ENCODE data around the gene IPCEF1. TPM values are rescaled to one million over a fixed set of nuclear protein-coding genes. Genes with fewer than 3 reads are reported as not detected.
A peak's percentile ranks its signal among the peaks of the same experiment; 100 is the strongest.

IPCEF1 gene
- total RNA-seq, 1 experiment from 2014 or later: not detected

DNA sequence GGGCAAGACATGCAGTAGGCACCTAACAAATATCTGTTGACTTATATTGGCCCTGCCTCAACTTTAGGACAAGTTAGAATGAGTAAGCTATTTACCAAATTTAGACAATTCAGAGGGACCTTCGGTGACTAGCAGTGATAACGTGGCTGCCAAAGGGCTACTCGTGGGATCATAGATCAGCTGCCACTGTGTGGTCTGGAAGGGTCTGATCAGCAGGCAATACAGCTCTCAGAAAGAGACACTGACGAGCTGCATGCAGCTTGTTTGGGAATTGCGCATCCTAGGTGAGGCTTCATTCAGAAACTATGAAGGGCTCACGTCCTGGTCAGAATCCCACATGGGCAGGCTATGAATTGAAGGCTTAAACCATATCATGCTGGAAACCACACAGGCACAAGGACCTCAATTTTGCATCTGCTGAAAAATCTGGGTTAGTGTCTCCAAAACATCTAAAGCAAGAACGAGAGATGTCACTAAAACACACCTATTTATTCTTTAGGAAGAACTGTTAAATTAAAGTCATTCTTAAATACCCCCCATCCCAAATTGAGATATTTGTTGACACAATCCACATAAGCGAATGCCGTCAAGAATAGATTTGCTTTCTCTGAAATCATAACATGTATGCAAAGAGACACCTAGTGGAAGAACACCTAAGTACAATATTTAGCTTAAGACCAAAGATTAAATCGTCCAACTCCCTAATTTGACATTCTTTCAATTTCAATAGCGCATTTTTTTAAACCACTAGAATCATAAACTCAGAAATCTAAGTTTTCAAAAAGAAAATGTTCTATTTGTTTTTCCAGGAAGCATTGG, 79.6 kb downstream of the IPCEF1 start:
- TF ChIP-seq, protein P1, sequence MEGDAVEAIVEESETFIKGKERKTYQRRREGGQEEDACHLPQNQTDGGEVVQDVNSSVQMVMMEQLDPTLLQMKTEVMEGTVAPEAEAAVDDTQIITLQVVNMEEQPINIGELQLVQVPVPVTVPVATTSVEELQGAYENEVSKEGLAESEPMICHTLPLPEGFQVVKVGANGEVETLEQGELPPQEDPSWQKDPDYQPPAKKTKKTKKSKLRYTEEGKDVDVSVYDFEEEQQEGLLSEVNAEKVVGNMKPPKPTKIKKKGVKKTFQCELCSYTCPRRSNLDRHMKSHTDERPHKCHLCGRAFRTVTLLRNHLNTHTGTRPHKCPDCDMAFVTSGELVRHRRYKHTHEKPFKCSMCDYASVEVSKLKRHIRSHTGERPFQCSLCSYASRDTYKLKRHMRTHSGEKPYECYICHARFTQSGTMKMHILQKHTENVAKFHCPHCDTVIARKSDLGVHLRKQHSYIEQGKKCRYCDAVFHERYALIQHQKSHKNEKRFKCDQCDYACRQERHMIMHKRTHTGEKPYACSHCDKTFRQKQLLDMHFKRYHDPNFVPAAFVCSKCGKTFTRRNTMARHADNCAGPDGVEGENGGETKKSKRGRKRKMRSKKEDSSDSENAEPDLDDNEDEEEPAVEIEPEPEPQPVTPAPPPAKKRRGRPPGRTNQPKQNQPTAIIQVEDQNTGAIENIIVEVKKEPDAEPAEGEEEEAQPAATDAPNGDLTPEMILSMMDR (IDR thresholded peaks at IDR 0.05; ENCODE audit: unreplicated experiment): peak; percentile 40
- Mint-ChIP-seq H3K4me1 (ENCODE audit: insufficient read depth, unreplicated experiment) (peaks cover 6% of the 10 kb centered on the region), H3K36me3 (ENCODE audit: insufficient read depth, unreplicated experiment) (no peaks in the 10 kb centered on the region), H3K27me3 (ENCODE audit: insufficient read depth, unreplicated experiment) (no peaks in the 10 kb centered on the region), H3K4me3 (ENCODE audit: unreplicated experiment) (peak overlapping the region; percentile 44), H3K27ac (ENCODE audit: low read depth, unreplicated experiment) (no peak overlapping the region), H3K9me3 (ENCODE audit: unreplicated experiment) (no peaks in the 10 kb centered on the region)
- ChIA-PET POLR2A (interaction anchor here (0.7 to 2.1 kb wide), 3 partner anchors 119 to 124 kb away, joined by 3 to 8 read pairs (median 6); no protein-coding TSS in a partner anchor), CTCF (interaction anchor here (0.6 to 8.4 kb wide), 21 partner anchors 8 to 293 kb away, joined by 3 to 160 read pairs (median 4); no protein-coding TSS in a partner anchor)
- BruUV-seq (replicated peaks): no TSS peak
- intact Hi-C loops (cut with micrococcal nuclease): loop anchor here (1.0 to 10.0 kb wide), 4 partner anchors 123 to 1045 kb away; no protein-coding TSS in a partner anchor
- peak; percentile 56 for DNase-seq (ENCODE audit: unreplicated experiment)

DNA sequence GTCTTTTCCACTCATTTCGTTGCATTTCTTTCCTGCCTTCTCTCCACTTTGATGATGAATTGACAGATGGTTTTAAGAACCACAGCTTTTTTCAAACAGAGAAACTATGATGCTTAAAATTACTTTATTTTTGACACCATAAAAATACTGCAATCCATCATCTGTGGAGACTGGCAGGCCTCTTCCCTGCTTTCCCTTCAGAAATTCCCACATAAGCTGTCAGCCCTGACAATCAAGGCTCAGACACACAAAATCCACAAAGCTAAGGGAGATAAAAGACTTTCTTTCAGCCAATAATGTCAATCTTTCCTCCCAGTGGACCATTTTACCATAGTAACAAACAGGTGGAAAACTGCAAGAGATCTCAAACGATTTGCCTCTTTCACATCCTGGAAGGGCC, 82.4 kb downstream of the IPCEF1 start:
- Mint-ChIP-seq H3K9me3 (ENCODE audit: unreplicated experiment) (no peaks in the 10 kb centered on the region), H3K36me3 (ENCODE audit: insufficient read depth, unreplicated experiment) (no peaks in the 10 kb centered on the region), H3K27me3 (ENCODE audit: insufficient read depth, unreplicated experiment) (no peaks in the 10 kb centered on the region), H3K4me1 (ENCODE audit: insufficient read depth, unreplicated experiment) (peaks cover 6% of the 10 kb centered on the region), H3K27ac (ENCODE audit: low read depth, unreplicated experiment) (no peak overlapping the region), H3K4me3 (ENCODE audit: unreplicated experiment) (no peak overlapping the region)
- no TSS peak for BruUV-seq (replicated peaks)
- ChIA-PET POLR2A (no interaction called here), CTCF (interaction anchor here (0.7 to 8.4 kb wide), 7 partner anchors 19 to 218 kb away, joined by 3 to 160 read pairs (median 6); no protein-coding TSS in a partner anchor)
- no peak for DNase-seq (ENCODE audit: unreplicated experiment)
- TF ChIP-seq, protein P1 (IDR thresholded peaks at IDR 0.05; ENCODE audit: unreplicated experiment): no peak
- intact Hi-C loops (cut with micrococcal nuclease): loop anchor here (10.0 kb wide), 1 partner anchor 401 kb away; no protein-coding TSS in a partner anchor

DNA sequence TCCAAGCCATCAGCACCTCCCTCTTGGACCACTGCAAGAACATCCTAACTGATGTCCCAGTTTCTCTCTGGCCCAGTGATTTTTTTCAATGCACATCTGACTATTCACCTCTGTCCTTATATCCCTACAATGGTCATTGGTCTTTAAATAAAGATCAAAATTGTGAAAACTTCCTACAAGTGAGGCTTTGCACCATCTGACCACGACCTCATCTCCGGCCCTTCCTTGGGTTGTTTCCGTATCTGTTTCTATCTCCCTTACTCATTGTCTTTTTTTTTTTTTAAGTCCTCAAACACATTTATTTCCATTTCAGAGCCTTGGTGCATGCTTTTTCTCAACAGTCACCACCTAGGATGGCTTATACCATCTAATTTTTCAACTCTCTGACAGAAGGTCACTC, 88.1 kb downstream of the IPCEF1 start:
- no TSS peak for BruUV-seq (replicated peaks)
- POLR2A ChIA-PET: no interaction called here
- H3K27ac Mint-ChIP-seq (ENCODE audit: low read depth, unreplicated experiment): no peak overlapping the region

More for the DNA sequence above, 88.1 kb downstream of the IPCEF1 start:
- no peak for DNase-seq (ENCODE audit: unreplicated experiment)
- H3K36me3 Mint-ChIP-seq (ENCODE audit: insufficient read depth, unreplicated experiment): no peaks in the 10 kb centered on the region
- no peaks in the 10 kb centered on the region for H3K27me3 Mint-ChIP-seq (ENCODE audit: insufficient read depth, unreplicated experiment)
- H3K9me3 Mint-ChIP-seq (ENCODE audit: unreplicated experiment): no peaks in the 10 kb centered on the region
- CTCF ChIA-PET: interaction anchor here (0.7 to 2.7 kb wide), 2 partner anchors 9 to 12 kb away, joined by 4 to 12 read pairs; no protein-coding TSS in a partner anchor
- intact Hi-C loops (cut with micrococcal nuclease): no loop called here
- TF ChIP-seq, protein P1 (IDR thresholded peaks at IDR 0.05; ENCODE audit: unreplicated experiment): no peak
- H3K4me3 Mint-ChIP-seq (ENCODE audit: unreplicated experiment): no peak overlapping the region
- no peaks in the 10 kb centered on the region for H3K4me1 Mint-ChIP-seq (ENCODE audit: insufficient read depth, unreplicated experiment)
